Stimulated activated CD8-positive, alpha-beta memory T cell treated with anti-CD3 and anti-CD28 coated beads, Interleukin-15, amount 100 ng/mL, for 24 hours (primary cell): ENCODE results near the gene DRG2.

ENCODE experiments used
- DNase-seq: peaks from one replicate; pipeline ENCODE4 v3.0.0-alpha.2; 2020; ENCODE audit warnings: low read depth

The DRG2 gene

GRCh38 chr17:18074566-18075272 is 13.0 kb upstream of the DRG2 start:
- no peak for DNase-seq

DNA sequence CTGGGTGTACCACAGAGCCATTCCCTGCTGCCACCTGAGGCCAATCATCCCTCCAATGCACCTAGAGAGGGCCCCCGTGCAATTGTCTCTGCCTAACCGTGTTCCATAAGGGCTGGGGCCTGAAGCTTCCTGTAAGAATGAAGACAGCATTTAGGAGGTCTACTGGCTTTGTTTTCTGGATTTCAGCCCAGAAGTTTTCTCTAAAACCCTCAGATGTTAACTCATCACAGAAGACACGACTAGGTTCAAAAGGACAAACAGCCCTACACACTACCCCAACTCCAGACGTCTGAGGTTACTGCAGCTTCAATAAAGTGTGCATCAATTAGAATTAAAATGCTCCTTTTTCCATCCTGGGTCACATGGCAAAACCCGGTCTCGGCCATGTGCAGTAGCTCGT is 10.8 kb upstream of the DRG2 start:
- no peak for DNase-seq

GRCh38 chr17:18079543-18079942 is 8.2 kb upstream of the DRG2 start:
- no peak for DNase-seq

DNA sequence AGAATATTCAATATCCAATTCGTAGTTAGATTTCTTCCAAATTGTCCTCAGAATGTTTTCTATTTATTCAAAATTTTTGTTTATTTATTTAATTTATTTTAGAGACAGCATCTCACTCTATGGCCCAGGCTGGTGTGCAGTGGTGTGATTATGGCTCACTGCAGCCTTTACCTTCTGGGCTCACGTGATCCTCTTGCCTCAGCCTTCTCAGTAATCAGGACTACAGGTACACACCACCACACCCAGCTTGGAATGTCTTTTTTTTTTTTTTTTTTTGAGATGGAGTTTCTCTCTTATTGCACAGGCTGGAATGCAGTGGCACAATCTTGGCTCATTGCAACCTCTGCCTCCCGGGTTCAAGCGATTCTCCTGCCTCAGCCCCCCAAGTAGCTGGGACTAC is 3.5 kb upstream of the DRG2 start:
- no peak for DNase-seq

GRCh38 chr17:18089613-18090012 is 1.9 kb downstream of the DRG2 start:
- no peak for DNase-seq

- no peak for DNase-seq
These were observed 6.1 kb downstream of the DRG2 start for GRCh38 chr17:18093616-18094408.

GRCh38 chr17:18094409-18094807 is 6.7 kb downstream of the DRG2 start:
- DNase-seq = no peak

DNA sequence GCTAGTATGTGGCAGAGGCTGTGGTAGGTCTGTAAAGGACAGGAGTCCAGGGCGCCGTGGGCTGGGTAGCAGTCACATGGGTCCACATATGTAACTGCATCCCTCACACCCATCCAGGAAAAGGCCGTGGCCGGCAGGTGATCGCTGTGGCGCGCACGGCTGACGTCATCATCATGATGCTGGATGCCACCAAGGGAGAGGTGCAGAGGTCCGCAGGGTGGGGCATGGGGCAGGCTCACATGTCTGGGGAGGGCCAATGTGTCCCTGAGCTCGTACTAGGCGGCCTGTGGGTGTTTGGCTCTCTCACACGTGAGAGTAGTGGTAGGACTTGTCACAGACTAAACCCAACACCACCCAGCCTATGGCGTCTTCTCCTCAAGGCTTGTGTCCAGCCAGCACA is 11.8 kb downstream of the DRG2 start:
- no peak for DNase-seq

DNA sequence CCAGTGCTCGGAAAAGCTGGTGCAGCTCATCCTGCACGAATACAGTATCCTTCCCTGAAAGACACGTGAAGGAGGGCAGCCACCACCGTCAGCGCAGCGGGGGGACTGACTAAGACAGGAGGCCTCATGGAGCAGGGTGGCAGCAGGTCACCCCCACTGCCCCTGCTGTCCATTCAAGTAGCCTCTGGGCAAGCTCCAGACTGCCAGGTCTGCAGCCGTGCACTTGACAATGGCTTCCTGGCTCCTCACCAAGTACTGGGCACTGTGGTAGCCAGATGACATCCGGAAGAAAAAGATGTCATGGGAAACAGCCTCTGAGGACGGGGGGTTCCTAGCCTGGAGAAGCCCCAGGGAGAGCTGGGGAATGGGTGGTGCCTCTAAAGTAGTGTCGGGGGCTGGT is 12.9 kb downstream of the DRG2 start:
- no peak for DNase-seq

DNA sequence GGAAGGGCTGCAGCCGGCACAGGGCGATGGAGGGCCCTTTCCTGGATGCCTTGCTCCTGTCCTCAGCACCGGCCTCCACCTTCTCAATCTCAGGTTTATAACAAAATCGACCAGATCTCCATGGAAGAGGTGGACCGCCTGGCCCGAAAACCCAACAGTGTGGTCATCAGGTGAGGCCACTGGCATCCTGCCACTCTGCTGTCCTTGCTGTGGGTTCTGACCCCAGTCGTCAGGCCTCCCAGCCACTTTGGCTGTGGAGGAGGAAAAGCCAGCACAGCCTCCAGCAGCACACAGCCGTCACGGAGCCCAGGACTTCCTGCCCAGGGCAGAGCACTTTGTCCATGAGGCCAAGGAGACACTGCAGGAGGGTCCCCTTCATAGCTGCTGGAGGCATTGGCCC is 14.1 kb downstream of the DRG2 start:
- DNase-seq = no peak

- no peak for DNase-seq
These were observed 14.9 kb downstream of the DRG2 start for GRCh38 chr17:18102640-18103039.

DNA sequence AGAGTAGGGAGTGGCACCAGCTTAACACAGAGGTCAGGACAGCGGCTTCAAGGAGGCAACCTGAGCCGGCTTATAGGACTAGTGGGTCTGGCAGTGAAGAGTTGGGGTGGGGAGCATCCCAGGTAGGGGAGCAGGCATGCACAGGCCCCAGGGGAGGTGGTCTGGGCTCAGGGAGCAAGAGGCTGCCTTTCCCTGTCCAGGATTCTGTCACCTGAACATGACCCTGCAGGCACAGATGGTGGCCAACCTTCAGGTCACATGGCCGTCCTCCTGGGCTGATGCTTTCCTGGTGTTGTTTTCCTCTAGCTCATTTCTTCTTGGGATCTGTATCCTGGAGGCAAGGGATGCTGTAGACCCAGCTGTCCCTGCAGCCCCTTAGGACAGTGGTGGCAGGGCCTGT is 17.3 kb downstream of the DRG2 start:
- no peak for DNase-seq

DNA sequence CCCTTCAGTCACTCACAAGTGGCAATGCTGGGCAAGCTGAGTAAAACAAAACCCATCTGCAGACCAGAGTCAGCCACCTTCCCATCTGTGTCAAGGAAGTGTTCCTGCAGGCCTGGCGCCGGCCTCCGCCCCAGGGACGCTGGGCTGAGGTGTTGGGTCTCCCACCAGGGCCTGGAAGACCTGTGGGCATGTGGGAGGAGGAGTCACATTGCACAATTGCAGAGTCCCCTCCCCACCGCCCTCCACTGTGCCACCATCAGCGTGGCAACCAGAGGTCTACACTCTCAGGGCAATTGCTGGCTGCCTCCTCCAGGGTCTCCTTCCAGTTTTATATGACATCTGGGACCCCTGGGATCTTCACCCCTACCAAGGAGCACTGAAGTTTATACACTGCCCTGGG is 17.8 kb downstream of the DRG2 start:
- DNase-seq = no peak

- DNase-seq = no peak
These were observed 18.5 kb downstream of the DRG2 start for GRCh38 chr17:18106211-18106610.

DNA sequence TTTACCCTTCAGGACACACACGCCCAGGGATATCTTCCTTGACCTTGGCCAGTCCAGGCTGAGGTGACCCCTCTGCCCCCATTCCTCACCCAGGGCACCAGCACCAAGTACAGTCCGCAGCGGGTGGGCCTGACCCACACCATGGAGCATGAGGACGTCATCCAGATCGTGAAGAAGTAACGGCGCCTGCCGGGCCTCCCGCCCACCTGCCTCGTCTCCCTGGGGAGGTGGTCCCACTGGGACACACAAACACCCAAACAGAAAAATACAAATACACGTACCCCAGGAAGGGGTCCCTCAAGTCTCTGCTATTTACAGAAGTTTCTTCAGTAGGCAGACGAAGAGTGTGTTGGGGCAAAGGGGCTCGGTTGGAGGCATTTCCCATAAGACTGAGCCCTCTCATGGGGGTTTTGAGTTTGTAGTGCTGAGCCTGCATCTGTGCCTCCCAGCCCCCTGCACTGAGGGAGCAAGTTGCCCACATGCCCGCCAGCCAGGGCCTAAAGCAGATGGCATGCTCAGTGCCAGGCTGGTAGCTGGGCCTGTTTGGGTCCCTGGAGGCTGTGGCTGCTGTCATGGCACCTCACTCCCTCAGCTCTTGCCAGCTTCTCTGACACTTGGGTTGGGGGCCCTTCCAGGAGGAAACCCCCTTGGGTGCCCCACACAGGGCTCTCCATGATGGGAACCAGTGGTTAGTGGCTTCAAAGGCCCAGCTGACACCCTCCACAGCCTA is 19.5 kb downstream of the DRG2 start:
- no peak for DNase-seq

DNA sequence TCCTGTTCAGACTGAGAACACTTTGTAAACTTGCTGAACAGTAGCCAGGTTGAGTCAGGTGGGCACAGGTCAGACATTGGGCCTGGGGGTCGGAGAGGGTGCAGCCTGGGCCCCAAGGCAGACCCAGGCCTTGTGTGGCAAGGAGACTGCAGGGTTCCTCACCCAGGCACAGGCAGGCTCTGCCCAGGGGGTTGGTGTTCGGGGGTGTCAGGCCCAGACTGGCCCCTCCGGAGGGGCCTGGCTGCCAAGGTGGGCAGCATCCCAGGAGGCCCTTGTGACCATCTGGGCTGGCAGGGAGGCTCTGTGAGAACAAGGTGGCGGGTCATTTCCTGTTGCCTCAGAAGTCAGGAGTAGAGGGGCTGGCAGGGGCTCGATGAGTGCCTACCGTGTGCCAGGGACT is 20.2 kb downstream of the DRG2 start:
- no peak for DNase-seq

GRCh38 chr17:18108401-18109312 is 20.9 kb downstream of the DRG2 start, which contains the start of gene MYO15A:
MYO15A (plus strand) TSS chr17:18108756; CDS start chr17:18118801, 10,045 bp downstream.
- DNase-seq = no peak

DNA sequence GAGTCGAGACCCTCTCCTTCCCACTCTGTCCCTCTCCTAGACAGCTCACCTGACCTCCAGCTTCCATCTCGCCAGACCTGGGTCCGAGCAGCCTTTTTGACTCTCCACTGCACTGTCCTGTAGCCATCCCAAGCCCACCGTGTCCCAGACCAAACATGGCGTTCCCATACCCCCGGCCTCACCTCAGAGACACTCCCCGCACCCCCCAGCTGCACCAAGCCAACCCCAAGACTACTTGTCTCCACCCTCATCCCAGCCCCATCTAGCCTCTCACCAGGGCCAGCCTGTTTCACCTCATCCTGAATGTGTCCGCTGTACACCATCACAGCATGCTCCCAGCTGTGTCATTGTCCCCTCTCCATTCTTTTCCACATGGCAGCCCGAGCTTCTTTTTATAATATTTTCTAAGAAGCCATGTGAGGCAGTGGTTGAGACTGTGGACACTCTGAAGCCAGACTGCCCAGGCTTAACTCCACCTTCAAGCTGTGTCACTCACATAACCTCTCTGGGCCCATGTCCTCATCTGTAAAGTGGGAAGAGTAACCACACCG is 22.3 kb downstream of the DRG2 start:
- DNase-seq = no peak

GRCh38 chr17:18110636-18111145 is 22.9 kb downstream of the DRG2 start:
- DNase-seq = no peak

DNA sequence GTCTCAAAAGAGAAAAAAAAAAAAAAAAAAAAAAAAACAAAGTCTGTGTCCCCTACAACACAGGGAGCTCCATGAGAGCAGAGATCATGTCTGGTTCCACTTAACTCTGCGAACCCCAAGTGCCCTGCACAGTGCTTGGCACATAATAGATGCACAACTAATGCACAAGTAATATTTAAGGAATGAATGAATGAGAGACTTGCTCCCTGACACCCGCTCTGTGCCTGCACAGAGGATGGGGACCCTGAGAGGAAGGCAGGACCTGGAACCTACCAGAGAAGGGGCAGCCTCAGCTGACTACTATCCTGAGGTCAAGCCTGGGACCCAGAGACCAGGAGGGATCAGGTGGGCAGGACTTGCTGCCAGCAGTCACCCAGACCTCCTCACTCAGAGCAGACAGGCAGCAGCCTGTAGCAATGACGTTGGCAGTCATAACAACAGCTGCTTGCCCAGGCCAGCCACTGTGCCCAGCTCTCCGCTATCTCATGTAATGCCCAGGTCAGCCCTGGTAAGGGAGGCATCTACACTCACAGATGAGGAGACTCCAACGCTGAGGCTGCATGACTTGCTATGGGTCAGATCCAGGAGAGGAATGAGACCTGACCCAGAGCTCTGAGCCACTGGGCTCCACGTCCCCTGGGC is 23.7 kb downstream of the DRG2 start:
- DNase-seq = no peak

- no peak for DNase-seq
These were observed 27.8 kb downstream of the DRG2 start for GRCh38 chr17:18115517-18115916.
